ENCODE results near the gene FKBP10. TPM values are rescaled to one million over a fixed set of nuclear protein-coding genes. Genes with fewer than 3 reads are reported as not detected.

Gene FKBP10
- total RNA-seq, 1 donor from 2014 or later: 567 TPM

DNA sequence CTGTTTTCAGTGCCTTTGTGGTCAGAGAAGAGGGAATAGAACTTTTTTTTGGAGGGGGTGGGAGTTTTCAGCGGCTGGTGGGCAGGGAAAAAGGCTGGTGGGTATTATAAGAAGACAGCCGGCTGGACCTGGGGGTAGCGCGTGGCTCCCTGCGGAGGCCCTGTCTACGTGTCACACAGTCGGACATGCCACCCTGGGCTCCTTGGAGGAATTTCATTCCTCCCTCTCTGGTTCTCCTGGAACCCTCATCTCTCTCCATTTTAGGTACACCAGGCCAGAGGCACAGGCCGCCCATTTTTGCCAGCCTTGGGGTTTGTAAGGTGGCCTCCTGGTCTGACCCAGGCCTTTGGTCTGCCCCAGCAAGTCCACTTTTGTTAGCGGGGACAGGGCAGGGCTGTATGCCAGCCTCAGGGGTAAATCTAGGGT is 908 bp downstream of the FKBP10 start:
- peaks cover 46% of the 10 kb centered on the region for H3K4me1 Mint-ChIP-seq (ENCODE audit: low read depth)

DNA sequence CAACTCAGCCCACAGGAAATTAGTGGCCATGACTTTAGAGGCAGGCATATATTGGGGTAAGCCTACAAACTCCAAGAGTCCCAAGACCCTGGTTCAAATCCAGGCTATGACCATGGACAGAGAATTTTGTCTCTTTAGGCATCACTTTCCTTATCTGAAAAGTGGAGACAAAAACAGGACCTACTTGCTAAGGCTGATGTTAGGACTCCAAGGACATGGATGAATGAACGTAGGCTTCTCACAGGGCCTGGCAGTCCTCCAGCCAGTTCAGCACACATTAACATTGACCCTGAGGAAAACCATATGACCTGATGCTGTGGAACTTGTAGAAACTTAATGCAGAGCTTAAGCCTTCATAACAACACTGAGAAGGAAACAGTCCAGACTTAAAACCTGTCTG is 1.4 kb downstream of the FKBP10 start:
- TF ChIP-seq, protein P1, sequence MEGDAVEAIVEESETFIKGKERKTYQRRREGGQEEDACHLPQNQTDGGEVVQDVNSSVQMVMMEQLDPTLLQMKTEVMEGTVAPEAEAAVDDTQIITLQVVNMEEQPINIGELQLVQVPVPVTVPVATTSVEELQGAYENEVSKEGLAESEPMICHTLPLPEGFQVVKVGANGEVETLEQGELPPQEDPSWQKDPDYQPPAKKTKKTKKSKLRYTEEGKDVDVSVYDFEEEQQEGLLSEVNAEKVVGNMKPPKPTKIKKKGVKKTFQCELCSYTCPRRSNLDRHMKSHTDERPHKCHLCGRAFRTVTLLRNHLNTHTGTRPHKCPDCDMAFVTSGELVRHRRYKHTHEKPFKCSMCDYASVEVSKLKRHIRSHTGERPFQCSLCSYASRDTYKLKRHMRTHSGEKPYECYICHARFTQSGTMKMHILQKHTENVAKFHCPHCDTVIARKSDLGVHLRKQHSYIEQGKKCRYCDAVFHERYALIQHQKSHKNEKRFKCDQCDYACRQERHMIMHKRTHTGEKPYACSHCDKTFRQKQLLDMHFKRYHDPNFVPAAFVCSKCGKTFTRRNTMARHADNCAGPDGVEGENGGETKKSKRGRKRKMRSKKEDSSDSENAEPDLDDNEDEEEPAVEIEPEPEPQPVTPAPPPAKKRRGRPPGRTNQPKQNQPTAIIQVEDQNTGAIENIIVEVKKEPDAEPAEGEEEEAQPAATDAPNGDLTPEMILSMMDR (IDR thresholded peaks at IDR 0.05): no peak
- no peak for DNase-seq (ENCODE audit: low spot score)
- Mint-ChIP-seq H3K27ac (ENCODE audit: unreplicated experiment) (peak overlapping the region; percentile 95), H3K36me3 (ENCODE audit: low read depth) (peaks cover 18% of the 10 kb centered on the region), H3K9me3 (ENCODE audit: low read depth) (no peaks in the 10 kb centered on the region), H3K4me3 (ENCODE audit: unreplicated experiment) (peak overlapping the region; percentile 99), H3K4me1 (ENCODE audit: low read depth) (peaks cover 45% of the 10 kb centered on the region), H3K27me3 (ENCODE audit: low read depth) (no peaks in the 10 kb centered on the region)

More for the DNA sequence above, 908 bp downstream of the FKBP10 start:
- Mint-ChIP-seq H3K27me3 (ENCODE audit: low read depth) (no peaks in the 10 kb centered on the region), H3K36me3 (ENCODE audit: low read depth) (peaks cover 19% of the 10 kb centered on the region), H3K4me3 (ENCODE audit: unreplicated experiment) (peak overlapping the region; percentile 99), H3K27ac (ENCODE audit: unreplicated experiment) (peak overlapping the region; percentile 95), H3K9me3 (ENCODE audit: low read depth) (no peaks in the 10 kb centered on the region)
- DNase-seq (ENCODE audit: low spot score): no peak
- TF ChIP-seq, protein P1 (IDR thresholded peaks at IDR 0.05): no peak

DNA sequence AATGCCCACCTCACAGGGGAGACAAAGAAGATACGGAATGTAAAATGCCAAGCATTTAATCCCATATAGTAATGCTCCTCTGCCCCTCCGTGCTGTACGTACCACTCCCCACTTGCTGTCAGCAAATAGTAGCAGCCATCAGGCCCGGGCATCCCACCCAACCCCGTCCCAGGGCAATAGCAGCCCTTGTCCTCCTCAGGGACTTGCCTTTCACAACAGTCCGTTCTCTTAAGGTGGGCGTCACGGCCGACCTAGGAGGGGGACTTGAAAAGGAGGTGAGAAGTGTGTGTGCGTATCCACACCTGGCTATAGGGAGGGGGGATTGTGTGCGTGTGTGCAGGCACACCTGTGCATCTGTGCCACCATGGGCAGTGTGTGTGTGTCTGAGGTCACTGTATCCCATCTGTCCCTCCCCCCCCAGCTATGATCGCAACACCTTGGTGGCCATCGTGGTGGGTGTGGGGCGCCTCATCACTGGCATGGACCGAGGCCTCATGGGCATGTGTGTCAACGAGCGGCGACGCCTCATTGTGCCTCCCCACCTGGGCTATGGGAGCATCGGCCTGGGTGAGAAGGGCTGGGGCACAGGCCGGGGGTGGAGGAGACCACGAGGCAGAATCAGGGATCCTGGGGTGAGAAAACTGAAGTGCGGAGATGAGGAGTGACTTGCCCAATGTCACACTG is 4.0 kb downstream of the FKBP10 start:
- Mint-ChIP-seq H3K27me3 (ENCODE audit: low read depth) (no peaks in the 10 kb centered on the region), H3K27ac (ENCODE audit: unreplicated experiment) (peak overlapping the region; percentile 63), H3K4me1 (ENCODE audit: low read depth) (peaks cover 27% of the 10 kb centered on the region), H3K9me3 (ENCODE audit: low read depth) (no peaks in the 10 kb centered on the region), H3K4me3 (ENCODE audit: unreplicated experiment) (no peak overlapping the region), H3K36me3 (ENCODE audit: low read depth) (peaks cover 20% of the 10 kb centered on the region)
- no peak for DNase-seq (ENCODE audit: low spot score)
- TF ChIP-seq, protein P1 (IDR thresholded peaks at IDR 0.05): no peak

DNA sequence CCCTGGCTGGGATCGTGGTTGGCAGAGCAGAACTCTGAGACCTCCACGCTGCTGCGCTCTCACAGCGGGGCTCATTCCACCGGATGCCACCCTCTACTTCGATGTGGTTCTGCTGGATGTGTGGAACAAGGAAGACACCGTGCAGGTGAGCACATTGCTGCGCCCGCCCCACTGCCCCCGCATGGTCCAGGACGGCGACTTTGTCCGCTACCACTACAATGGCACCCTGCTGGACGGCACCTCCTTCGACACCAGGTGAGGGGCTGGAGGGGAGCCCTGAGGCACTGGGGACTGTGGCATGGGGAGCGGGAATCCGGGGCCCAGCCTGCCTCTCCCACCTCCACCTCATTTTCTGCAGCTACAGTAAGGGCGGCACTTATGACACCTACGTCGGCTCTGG is 5.2 kb downstream of the FKBP10 start:
- no peaks in the 10 kb centered on the region for H3K9me3 Mint-ChIP-seq (ENCODE audit: low read depth)
- no peak for DNase-seq (ENCODE audit: low spot score)
- no peak overlapping the region for H3K4me3 Mint-ChIP-seq (ENCODE audit: unreplicated experiment)
- peaks cover 22% of the 10 kb centered on the region for H3K36me3 Mint-ChIP-seq (ENCODE audit: low read depth)
- no peaks in the 10 kb centered on the region for H3K27me3 Mint-ChIP-seq (ENCODE audit: low read depth)
- TF ChIP-seq, protein P1 (IDR thresholded peaks at IDR 0.05): no peak
- H3K4me1 Mint-ChIP-seq (ENCODE audit: low read depth): peaks cover 24% of the 10 kb centered on the region
- H3K27ac Mint-ChIP-seq (ENCODE audit: unreplicated experiment): peak overlapping the region; percentile 27

DNA sequence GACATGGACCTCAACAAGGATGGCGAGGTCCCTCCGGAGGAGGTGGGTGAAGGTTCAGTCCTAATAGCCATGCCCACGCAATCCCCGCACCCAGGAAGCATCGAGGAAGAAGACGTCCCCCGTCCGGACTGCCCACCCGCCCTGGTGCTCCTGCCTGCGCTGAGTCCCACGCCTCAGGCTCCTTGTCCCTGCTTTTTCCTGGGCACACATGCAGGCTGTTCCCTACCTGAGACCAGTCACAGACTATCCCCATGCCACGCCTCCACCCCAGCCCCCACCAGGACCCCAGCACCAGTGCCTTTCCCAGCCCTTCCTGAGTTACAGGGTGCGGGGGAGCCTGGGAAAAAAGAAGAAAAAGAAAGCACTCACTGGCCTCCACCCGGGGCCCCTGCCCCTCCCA is 9.0 kb downstream of the FKBP10 start:
- H3K4me3 Mint-ChIP-seq (ENCODE audit: unreplicated experiment): no peak overlapping the region

More for the DNA sequence above, 9.0 kb downstream of the FKBP10 start:
- H3K36me3 Mint-ChIP-seq (ENCODE audit: low read depth): peaks cover 21% of the 10 kb centered on the region
- no peak for DNase-seq (ENCODE audit: low spot score)
- peak overlapping the region; percentile 27 for H3K27ac Mint-ChIP-seq (ENCODE audit: unreplicated experiment)
- H3K27me3 Mint-ChIP-seq (ENCODE audit: low read depth): no peaks in the 10 kb centered on the region
- H3K9me3 Mint-ChIP-seq (ENCODE audit: low read depth): no peaks in the 10 kb centered on the region
- TF ChIP-seq, protein P1 (IDR thresholded peaks at IDR 0.05): no peak
- peaks cover 5% of the 10 kb centered on the region for H3K4me1 Mint-ChIP-seq (ENCODE audit: low read depth)
